Measurements from ENCODE around the gene PNPLA6.
A peak's percentile ranks its signal among the peaks of the same experiment; 100 is the strongest.
"Not testable (repeated sequence)": the region's sequence is repeated elsewhere in the genome, so short reads cannot be mapped to it uniquely, and the experiment has no call there.

PNPLA6 gene

DNA sequence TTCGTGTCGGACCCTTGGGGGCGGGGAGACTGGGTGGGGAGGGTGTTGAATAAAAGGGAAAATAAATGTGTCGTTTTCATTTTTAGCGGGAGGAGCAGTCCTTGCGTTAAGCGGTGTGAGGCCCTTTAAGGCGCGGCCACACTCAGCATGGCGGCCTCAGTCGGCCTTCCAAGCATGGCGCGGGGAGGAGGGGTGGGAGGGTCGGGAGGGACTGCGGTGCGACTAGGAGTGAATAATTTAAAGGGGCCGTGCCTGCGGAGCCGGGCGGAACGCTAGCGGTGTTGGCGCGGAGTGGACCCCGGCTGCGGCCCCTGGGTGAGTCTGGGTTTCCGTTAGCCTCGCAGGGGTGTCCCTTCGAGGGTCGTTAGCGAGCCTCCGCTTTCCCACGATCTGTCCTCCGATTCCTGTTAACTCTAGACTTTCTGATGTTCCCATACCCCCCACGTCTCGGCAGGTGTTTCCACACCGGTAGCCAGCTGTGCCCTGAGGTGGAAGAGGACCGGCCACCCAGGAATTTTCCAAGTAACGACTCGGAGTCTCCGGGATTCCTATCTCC, 1.5 kb upstream of the PNPLA6 start:
- TF ChIP-seq, protein P1, sequence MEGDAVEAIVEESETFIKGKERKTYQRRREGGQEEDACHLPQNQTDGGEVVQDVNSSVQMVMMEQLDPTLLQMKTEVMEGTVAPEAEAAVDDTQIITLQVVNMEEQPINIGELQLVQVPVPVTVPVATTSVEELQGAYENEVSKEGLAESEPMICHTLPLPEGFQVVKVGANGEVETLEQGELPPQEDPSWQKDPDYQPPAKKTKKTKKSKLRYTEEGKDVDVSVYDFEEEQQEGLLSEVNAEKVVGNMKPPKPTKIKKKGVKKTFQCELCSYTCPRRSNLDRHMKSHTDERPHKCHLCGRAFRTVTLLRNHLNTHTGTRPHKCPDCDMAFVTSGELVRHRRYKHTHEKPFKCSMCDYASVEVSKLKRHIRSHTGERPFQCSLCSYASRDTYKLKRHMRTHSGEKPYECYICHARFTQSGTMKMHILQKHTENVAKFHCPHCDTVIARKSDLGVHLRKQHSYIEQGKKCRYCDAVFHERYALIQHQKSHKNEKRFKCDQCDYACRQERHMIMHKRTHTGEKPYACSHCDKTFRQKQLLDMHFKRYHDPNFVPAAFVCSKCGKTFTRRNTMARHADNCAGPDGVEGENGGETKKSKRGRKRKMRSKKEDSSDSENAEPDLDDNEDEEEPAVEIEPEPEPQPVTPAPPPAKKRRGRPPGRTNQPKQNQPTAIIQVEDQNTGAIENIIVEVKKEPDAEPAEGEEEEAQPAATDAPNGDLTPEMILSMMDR (IDR thresholded peaks at IDR 0.05; ENCODE audit: low read depth, low read length, missing control alignments), result no peak
- peak; percentile 67 for DNase-seq (ENCODE audit: low read depth)
- peak overlapping the region; percentile 91 for H3K4me3 ChIP-seq (ENCODE audit: low read depth, low read length)

DNA sequence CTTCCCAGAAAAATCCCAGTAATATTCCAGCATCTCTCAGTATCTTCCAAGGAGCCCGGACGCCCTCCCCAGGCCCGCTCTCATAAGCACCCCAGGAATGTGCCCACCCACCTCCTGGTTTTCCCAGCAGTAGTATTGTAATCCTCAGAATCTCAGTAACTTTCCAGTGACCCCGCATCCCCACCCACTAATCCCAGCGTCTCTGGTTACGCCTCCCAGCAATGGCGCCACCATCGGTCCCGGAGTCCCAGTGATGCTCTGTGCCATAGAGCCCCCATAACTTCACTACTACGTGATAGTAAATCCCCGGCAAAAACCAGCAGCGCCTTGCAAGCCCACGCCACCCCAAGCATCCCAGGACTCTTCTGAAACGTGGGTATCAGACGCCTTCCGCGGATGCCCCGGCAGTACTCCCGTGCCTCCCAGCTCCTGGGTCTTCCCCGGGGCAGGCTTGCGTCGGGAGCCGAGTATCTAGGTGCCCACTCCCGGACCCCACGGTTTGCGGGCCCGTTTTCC, 928 bp upstream of the PNPLA6 start:
- no peak for DNase-seq (ENCODE audit: low read depth)
- TF ChIP-seq, protein P1 (IDR thresholded peaks at IDR 0.05; ENCODE audit: low read depth, low read length, missing control alignments), result no peak
- peak overlapping the region; percentile 91 for H3K4me3 ChIP-seq (ENCODE audit: low read depth, low read length)

DNA sequence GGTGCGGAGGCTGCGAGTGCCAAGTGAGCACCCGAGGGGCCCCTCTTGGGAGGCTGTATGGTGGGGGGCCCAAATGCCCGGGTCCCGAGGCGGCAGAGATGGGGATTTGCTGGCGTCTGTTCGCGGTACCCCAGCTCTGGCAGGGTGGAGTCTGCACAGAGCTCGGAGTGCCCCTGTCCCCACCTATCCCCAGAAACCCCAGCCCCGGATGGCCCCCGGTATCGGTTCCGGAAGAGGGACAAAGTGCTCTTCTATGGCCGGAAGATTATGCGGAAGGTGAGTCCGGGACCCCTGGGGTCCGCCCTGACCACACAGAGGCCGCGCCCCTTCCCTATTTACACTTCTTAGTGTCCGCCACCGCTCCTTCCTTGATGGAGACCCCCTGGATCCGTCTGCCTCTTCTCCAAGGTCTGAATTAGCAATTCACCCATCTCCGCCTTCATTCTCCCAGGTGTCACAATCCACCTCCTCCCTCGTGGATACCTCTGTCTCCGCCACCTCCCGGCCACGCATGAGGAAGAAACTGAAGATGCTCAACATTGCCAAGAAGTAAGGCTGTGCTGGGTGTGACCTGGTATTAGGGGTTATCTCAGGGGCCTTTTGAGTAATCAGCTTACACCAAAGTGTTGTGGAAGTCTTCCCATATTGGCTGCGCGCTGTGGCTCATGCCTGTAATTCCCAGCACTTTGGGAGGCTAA, 630 bp downstream of the PNPLA6 start:
- peak overlapping the region; percentile 91 for H3K4me3 ChIP-seq (ENCODE audit: low read depth, low read length)
- TF ChIP-seq, protein P1 (IDR thresholded peaks at IDR 0.05; ENCODE audit: low read depth, low read length, missing control alignments), result no peak
- no peak for DNase-seq (ENCODE audit: low read depth)

DNA sequence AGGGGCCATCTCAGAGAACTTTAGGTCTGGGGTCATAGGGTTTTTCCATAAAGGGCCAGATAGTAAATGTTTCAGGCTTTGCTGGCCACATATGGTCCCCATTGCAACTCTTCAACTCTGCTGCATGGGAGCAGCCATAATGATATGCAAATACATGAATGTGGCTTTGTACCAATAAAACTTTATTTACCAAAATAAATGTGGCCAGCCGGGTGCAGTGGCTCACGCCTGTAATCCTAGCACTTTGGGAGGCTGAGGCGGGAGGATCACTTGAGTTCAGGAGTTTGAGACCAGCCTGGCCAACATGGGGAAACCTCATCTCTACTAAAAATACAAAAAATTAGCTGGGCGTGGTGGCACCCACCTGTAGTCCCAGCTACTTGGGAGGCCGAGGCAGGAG, 3.5 kb downstream of the PNPLA6 start:
- H3K4me3 ChIP-seq (ENCODE audit: low read depth, low read length); DNase-seq (ENCODE audit: low read depth): not testable (repeated sequence)

DNA sequence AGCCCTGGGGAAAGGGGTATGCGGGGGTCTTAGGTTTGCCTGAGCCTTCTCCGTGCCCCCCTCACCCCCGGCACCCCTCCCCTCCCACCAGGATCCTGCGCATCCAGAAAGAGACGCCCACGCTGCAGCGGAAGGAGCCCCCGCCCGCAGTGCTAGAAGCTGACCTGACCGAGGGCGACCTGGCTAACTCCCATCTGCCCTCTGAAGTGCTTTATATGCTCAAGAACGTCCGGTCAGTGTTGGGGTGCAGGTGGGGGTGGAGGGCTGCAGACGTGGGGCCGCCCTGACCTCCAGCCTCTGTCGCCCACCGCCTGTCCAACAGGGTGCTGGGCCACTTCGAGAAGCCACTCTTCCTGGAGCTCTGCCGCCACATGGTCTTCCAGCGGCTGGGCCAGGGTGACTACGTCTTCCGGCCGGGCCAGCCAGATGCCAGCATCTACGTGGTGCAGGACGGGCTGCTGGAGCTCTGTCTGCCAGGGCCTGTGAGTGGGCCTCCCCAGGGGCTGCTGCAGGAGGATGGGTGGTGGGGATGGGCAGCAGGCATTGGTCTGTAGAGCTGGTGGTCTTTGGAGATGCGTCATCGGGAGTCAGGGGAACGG, 4.4 kb downstream of the PNPLA6 start:
- TF ChIP-seq, protein P1 (IDR thresholded peaks at IDR 0.05; ENCODE audit: low read depth, low read length, missing control alignments), result no peak
- no peak overlapping the region for H3K4me3 ChIP-seq (ENCODE audit: low read depth, low read length)
- DNase-seq (ENCODE audit: low read depth), result no peak

DNA sequence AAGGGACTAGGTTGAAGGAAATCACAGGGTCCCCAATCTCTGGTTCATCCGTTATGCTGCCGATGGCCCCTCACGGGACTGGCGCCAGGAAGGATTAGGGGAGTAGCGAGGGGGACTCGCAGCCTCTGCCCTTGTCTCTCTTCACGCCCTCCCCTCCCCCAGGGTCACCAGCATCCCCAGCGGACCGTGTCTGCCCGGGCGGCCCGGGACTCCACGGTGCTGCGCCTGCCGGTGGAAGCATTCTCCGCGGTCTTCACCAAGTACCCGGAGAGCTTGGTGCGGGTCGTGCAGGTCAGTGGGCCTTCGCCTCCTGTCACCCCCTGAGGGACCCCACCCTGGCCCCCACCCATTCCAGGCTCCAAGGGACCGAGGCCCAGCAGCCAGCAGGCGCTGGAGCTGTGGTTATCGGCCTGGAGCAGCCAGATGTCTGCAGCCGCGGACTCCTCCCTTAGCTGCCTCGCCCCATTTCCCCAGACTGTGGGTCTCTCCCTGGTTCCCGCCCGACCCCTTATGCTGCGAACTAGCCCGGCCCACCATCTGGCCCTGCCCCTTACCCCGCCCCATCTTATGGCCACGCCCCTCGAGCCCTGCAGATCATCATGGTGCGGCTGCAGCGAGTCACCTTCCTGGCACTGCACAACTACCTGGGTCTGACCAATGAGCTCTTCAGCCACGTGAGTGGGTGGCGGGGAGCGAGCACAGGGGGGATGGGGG, 5.4 kb downstream of the PNPLA6 start:
- DNase-seq (ENCODE audit: low read depth), result no peak
- TF ChIP-seq, protein P1 (IDR thresholded peaks at IDR 0.05; ENCODE audit: low read depth, low read length, missing control alignments), result no peak
- no peak overlapping the region for H3K4me3 ChIP-seq (ENCODE audit: low read depth, low read length)

DNA sequence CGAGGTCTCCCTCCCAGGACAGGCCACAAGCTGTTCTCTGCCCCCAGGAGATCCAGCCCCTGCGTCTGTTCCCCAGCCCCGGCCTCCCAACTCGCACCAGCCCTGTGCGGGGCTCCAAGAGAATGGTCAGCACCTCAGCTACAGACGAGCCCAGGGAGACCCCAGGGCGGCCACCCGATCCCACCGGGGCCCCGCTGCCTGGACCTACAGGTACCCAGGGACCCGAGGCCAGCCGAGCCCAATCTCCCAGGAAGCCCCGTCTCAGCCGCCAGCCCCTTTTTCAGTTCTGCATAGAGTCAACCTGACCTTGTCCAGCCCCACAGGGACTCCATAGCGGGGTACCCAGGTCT, 5.9 kb downstream of the PNPLA6 start:
- no peak overlapping the region for H3K4me3 ChIP-seq (ENCODE audit: low read depth, low read length)
- DNase-seq (ENCODE audit: low read depth), result no peak
- TF ChIP-seq, protein P1 (IDR thresholded peaks at IDR 0.05; ENCODE audit: low read depth, low read length, missing control alignments), result no peak

Data from GM12864 (cell line).